ENCODE measurements around the gene E2F7. TPM values are rescaled to one million over a fixed set of nuclear protein-coding genes. Genes with fewer than 3 reads are reported as not detected.
"Not testable (repeated sequence)": the region's sequence is repeated elsewhere in the genome, so short reads cannot be mapped to it uniquely, and the experiment has no call there.

Gene E2F7
- total RNA-seq, 1 experiment from 2014 or later = 19.5 TPM

DNA sequence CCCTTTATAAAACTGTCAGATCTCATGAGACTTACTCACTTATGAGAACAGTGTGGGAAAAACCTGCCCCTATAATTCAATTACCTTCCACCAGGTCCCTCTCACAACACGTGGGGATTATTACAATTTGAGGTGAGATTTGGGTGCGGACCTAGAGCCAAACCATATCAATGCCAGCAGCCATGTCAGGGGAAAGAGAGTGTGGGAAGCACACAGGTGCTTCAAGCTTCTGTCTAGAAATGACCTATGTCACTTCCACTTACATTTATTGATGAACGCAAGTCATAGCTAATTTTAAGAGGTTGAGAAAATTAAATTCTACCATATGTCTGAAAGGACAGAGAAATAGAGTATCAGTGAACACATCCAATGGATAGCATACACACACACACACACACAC lies 32.5 kb upstream of the E2F7 start:
- Histone ChIP-seq H3K4me2 (ENCODE audit: low read length) (no peak overlapping the region), H3K27ac (ENCODE audit: low read depth, low read length) (no peak overlapping the region), H3K79me2 (ENCODE audit: insufficient read depth, low read length) (no peaks in the 10 kb centered on the region), H3K27me3 (ENCODE audit: insufficient read depth, low read length) (no peaks in the 10 kb centered on the region), H3K9me2 (ENCODE audit: insufficient read depth) (no peaks in the 10 kb centered on the region), H3K4me1 (ENCODE audit: control insufficient read depth in 1 of 2, insufficient read depth in 2 of 2, low read length in 2 of 2) (peaks cover 0 to 7% of the 10 kb centered on the region in 2 experiments; a peak in 2 of 4 replicates), H3K4me3 (replicated peaks in 1 of 2; ENCODE audit: low read depth in 1 of 2, low read length in 2 of 2) (no peak overlapping the region), H3K36me3 (ENCODE audit: control insufficient read depth in 1 of 2, insufficient read depth in 2 of 2, low read length in 2 of 2) (no peaks in the 10 kb centered on the region), H3K9ac (ENCODE audit: low read length) (no peak overlapping the region), H2AFZ (ENCODE audit: low read depth, low read length, poor library complexity, severe bottlenecking) (no peak overlapping the region), H3K9me3 (ENCODE audit: control insufficient read depth in 1 of 2, insufficient read depth in 1 of 2, low read depth in 1 of 2, low read length in 2 of 2) (no peaks in the 10 kb centered on the region), H4K20me1 (ENCODE audit: insufficient read depth) (no peaks in the 10 kb centered on the region)
- ATAC-seq = no peak
- TF ChIP-seq TCF7L2 (IDR thresholded peaks at IDR 0.05; ENCODE audit: borderline replicate concordance, extremely low read depth, insufficient read depth, insufficient read length) (no peak), POLR2AphosphoS5 (IDR thresholded peaks at IDR 0.05; ENCODE audit: low read depth, low read length) (no peak), EGR1 (IDR thresholded peaks at IDR 0.05; ENCODE audit: low read depth) (no peak), SRF (IDR thresholded peaks at IDR 0.05; ENCODE audit: low read depth) (no peak), JUND (IDR thresholded peaks at IDR 0.05) (no peak)
- intact Hi-C loops (cut with micrococcal nuclease) = no loop called here
- POLR2A ChIA-PET = no interaction called here
- CTCF ChIA-PET = no interaction called here
- DNase-seq (ENCODE audit: low read depth, low spot score) = no peak
- BruUV-seq (replicated peaks) = no TSS peak
- RAD21 ChIA-PET (ENCODE audit: low non-redundant PET in 1 of 2, low total read pairs in 2 of 2, uncharacterized antibody in 2 of 2, unreplicated experiment in 2 of 2) = no interaction called here

DNA sequence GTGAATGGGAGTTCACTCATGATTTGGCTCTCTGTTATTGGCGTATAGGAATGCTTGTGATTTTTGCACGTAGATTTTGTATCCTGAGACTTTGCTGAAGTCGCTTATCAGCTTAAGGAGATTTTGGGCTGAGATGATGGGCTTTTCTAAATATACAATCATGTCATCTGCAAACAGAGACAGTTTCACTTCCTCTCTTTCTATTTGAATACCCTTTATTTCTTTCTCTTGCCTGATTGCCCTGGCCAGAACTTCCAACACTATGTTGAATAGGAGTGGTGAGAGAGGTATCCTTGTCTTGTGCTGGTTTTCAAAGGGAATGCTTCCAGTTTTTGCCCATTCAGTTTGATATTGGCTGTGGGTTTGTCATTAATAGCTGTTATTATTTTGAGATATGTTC lies 26.9 kb upstream of the E2F7 start:
- CTCF ChIA-PET = not testable (repeated sequence)

More for the DNA sequence above, 26.9 kb upstream of the E2F7 start:
- DNase-seq (ENCODE audit: low read depth, low spot score); H3K9me3 ChIP-seq (ENCODE audit: control insufficient read depth in 1 of 2, insufficient read depth in 1 of 2, low read depth in 1 of 2, low read length in 2 of 2); RAD21 ChIA-PET (ENCODE audit: low non-redundant PET in 1 of 2, low total read pairs in 2 of 2, uncharacterized antibody in 2 of 2, unreplicated experiment in 2 of 2); H3K4me2 ChIP-seq (ENCODE audit: low read length); BruUV-seq (replicated peaks); H3K27ac ChIP-seq (ENCODE audit: low read depth, low read length); POLR2A ChIA-PET; H2AFZ ChIP-seq (ENCODE audit: low read depth, low read length, poor library complexity, severe bottlenecking); H3K4me1 ChIP-seq (ENCODE audit: control insufficient read depth in 1 of 2, insufficient read depth in 2 of 2, low read length in 2 of 2); H3K36me3 ChIP-seq (ENCODE audit: control insufficient read depth in 1 of 2, insufficient read depth in 2 of 2, low read length in 2 of 2); H3K27me3 ChIP-seq (ENCODE audit: insufficient read depth, low read length); ATAC-seq; intact Hi-C loops (cut with micrococcal nuclease); H3K79me2 ChIP-seq (ENCODE audit: insufficient read depth, low read length); H3K9me2 ChIP-seq (ENCODE audit: insufficient read depth); H3K9ac ChIP-seq (ENCODE audit: low read length); H4K20me1 ChIP-seq (ENCODE audit: insufficient read depth); H3K4me3 ChIP-seq (replicated peaks in 1 of 2; ENCODE audit: low read depth in 1 of 2, low read length in 2 of 2): not testable (repeated sequence)
